Large intestine (tissue), 3 donors: ENCODE measurements around the gene XXYLT1. TPM values are rescaled to one million over a fixed set of nuclear protein-coding genes. Genes with fewer than 3 reads are reported as not detected.
A peak's percentile ranks its signal among the peaks of the same experiment; 100 is the strongest.

Source experiments
- DNase-seq, 2 donors: peaks; one replicate each; pipeline versions ENCODE4 v3.0.0 to v3.0.0-alpha.2; 2013
- H3K27ac ChIP-seq: one replicate; pipeline ENCODE4 v1.5.1; 2013; ENCODE audit warnings: low read length
- H3K27me3 ChIP-seq: 2 replicates; pipeline ENCODE4 v1.6.1; 2013; ENCODE audit warnings: low read length; ENCODE audit not compliant: control insufficient read depth, insufficient read depth
- H3K36me3 ChIP-seq: 2 replicates; pipeline ENCODE4 v1.6.1; 2013; ENCODE audit warnings: low read length; ENCODE audit not compliant: control insufficient read depth, insufficient read depth
- H3K4me1 ChIP-seq: one replicate; pipeline ENCODE4 v1.6.1; 2013; ENCODE audit warnings: low read length; ENCODE audit not compliant: control insufficient read depth, insufficient read depth
- H3K4me3 ChIP-seq: one replicate; pipeline ENCODE4 v1.5.1; 2013; ENCODE audit warnings: low read length
- H3K9me3 ChIP-seq: one replicate; pipeline ENCODE4 v1.6.1; 2013; ENCODE audit warnings: mild to moderate bottlenecking, low read depth, low read length, moderate library complexity; ENCODE audit not compliant: control insufficient read depth
- WGBS: methylation state at CpG from one replicate; pipeline ENCODE4 v1.1.5; 2013; ENCODE audit warnings: low lambda C conversion rate; ENCODE audit not compliant: insufficient coverage; 5-methylcytosine and 5-hydroxymethylcytosine counted together
- polyA plus RNA-seq: library from polyadenylated mRNA; unstranded; fragments of 120-200 nt; gene quantifications from one replicate; pipeline ENCODE4 v1.2.1, GENCODE V29; 2013

The XXYLT1 gene
- polyA plus RNA-seq, 1 donor = 14.0 TPM

GRCh38 chr3:195117978-195118581, 152.9 kb downstream of the XXYLT1 start:
- Histone ChIP-seq H3K4me3 (no peak overlapping the region), H3K27ac (peak overlapping the region; percentile 35), H3K4me1 (peaks cover 27% of the 10 kb centered on the region), H3K9me3 (no peaks in the 10 kb centered on the region), H3K36me3 (no peaks in the 10 kb centered on the region), H3K27me3 (no peaks in the 10 kb centered on the region)
- peak; percentile 81 to 89 for DNase-seq
- 0% methylated on average over 1 of the region's 10 CpGs for WGBS

DNA sequence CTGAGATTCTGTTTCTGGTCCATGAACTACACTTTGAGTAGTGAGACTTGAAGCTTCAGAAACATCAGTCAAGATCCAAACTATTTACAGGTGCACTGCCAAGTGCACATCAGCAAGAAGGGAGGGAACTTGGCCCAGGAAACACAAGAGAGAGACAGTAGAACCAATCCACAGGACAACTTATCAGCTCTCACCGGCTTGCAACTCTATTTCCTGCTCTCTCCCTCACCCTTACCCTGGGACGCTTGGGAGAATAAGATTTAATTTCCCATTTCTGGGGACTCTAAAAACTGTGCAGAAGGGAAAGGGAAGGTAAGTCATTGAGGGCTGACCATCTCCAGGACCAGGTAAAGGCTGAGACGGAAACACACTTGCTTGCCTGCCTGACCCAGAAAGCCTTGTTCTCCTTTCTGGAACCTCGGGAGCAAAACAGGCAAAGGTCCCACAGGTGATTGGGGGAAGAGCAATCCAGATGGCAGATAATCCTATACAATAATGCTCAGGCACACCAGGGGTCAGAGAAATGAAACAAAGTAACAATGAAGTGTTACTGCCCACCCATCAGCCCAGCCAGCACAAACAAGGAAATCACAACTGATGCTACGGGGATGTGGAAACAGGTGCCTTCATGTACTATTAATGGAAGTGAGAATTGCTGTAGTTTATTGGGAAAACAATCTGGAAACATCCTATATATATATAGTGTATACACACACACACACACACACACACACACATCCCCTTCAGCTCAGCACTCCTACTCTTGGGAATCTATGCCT, 154.4 kb downstream of the XXYLT1 start:
- no CpG with 5 or more reads among the region's 5 CpGs for WGBS
- DNase-seq = peak in 1 of 2 donors; percentile 24
- no peak overlapping the region for H3K27ac ChIP-seq
- H3K4me3 ChIP-seq = no peak overlapping the region
- no peaks in the 10 kb centered on the region for H3K36me3 ChIP-seq
- H3K9me3 ChIP-seq = no peaks in the 10 kb centered on the region
- H3K4me1 ChIP-seq = peaks cover 27% of the 10 kb centered on the region
- no peaks in the 10 kb centered on the region for H3K27me3 ChIP-seq

DNA sequence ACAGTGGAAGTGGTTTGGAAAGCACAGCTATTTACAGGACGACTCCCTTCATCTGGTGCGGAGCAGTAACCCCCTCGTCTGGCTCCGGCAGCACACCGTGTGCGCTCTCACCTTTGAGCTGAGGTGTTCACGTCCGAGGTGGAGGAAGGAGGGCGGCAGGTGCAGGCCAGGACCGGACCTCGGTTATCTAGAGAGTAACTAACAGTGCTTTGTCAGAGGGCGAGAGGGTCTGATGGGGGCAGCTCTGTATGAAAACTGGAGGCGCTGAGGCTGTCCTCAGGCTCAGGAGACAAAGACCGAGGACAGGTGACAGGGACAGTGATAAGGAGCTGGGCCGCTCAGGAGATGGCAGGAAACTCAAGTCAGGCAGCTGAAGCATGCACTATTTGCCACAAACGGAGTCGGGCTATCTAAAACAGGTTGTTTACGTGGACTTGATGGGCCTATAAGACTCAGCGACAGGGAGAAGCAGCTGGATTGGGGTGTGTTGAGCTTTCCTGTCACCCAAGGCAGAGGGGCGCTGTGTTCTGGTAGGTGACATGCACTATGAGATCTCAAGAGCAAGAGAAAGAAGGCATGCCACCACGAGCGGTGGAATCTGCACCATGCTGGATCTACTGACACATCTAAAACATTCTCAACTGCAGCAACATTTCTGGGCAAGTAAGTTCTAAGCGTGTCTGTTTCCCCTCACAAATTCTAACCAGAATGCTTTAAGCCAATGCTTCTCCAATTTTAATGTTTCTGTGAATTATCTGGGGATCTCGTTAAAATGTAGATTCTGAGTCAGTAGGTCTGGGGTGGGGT, 155.2 kb downstream of the XXYLT1 start:
- H3K4me1 ChIP-seq = peaks cover 27% of the 10 kb centered on the region
- H3K27ac ChIP-seq = no peak overlapping the region
- H3K27me3 ChIP-seq = no peaks in the 10 kb centered on the region
- DNase-seq = peak in 1 of 2 donors; percentile 70
- H3K9me3 ChIP-seq = no peaks in the 10 kb centered on the region
- WGBS = no CpG with 5 or more reads among the region's 24 CpGs
- no peaks in the 10 kb centered on the region for H3K36me3 ChIP-seq
- no peak overlapping the region for H3K4me3 ChIP-seq

GRCh38 chr3:195114786-195115599, 156.0 kb downstream of the XXYLT1 start:
- WGBS = no CpG with 5 or more reads among the region's 31 CpGs
- Histone ChIP-seq H3K27me3 (no peaks in the 10 kb centered on the region), H3K36me3 (no peaks in the 10 kb centered on the region), H3K4me1 (peaks cover 27% of the 10 kb centered on the region), H3K4me3 (no peak overlapping the region), H3K27ac (no peak overlapping the region), H3K9me3 (peaks cover 4% of the 10 kb centered on the region)
- no peak for DNase-seq

DNA sequence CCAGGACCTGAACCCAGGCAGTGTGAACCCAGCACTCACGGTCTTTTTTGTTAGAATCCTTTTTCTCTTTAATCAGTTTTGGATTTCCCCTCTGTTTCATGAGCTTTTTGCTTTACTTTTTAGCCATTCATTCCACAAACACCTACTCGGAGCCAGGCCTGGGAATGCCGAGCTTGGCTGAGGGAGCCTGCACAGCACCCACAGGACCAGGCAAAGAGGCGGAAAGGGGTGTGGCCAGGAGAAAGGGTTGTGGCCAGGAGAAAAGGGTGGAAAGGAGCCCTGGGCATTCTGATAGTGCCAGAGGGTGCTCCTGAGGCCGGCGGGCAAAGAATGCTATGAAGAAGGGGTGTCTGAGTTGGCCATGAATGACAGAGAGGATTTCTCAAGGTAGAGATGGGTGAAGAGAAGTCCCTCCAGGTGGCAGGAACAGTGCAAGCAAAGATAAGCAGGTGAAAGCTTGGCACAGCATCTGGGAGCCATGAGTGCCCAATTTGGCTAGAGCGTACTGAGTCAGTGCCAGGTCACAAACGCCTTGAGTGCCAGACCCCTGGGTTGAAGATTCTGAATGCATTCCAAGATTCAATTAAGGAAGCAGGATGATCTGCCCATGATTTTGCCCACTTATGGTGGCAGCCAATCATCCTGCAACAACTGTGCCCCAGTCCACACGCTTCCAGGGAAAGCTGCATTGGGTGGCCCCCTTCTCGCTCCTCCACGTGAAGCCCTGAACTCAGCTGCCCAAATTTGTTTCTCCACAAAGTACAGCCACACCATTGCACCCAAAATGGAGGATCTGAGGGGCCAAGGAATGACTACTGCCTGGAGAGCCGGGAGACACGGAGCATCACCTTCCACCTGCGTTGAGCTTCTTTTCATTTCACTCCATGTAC, 157.2 kb downstream of the XXYLT1 start:
- 100% methylated on average over 2 of the region's 14 CpGs for WGBS
- Histone ChIP-seq H3K4me3 (no peak overlapping the region), H3K27ac (no peak overlapping the region), H3K4me1 (peaks cover 22% of the 10 kb centered on the region), H3K27me3 (no peaks in the 10 kb centered on the region), H3K36me3 (no peaks in the 10 kb centered on the region), H3K9me3 (peaks cover 9% of the 10 kb centered on the region)
- no peak for DNase-seq

GRCh38 chr3:195113048-195113447, 157.9 kb downstream of the XXYLT1 start:
- no peak overlapping the region for H3K27ac ChIP-seq
- no peaks in the 10 kb centered on the region for H3K36me3 ChIP-seq
- peaks cover 9% of the 10 kb centered on the region for H3K9me3 ChIP-seq
- no peak for DNase-seq
- H3K4me3 ChIP-seq = no peak overlapping the region
- no CpG with 5 or more reads among the region's 14 CpGs for WGBS
- H3K4me1 ChIP-seq = peaks cover 16% of the 10 kb centered on the region
- H3K27me3 ChIP-seq = no peaks in the 10 kb centered on the region

DNA sequence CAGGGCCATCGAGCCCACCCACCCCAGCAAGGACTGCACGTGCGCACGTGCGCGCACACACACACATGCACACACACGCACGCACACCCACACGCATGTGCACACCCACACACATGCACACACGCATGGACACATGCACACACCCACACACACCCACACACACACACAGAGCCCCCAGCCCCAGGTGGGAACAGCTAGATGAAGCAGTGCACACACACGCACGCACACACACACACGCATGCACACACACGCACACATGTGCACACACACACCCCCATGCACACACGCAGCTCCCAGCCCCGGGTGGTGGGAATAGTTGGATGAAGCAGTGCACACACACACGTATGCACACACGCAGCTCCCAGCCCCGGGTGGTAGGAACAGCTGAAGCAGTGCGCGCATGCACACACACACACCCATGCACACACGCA, 158.6 kb downstream of the XXYLT1 start:
- H3K27ac ChIP-seq = no peak overlapping the region
- WGBS = no CpG with 5 or more reads among the region's 22 CpGs

DNA sequence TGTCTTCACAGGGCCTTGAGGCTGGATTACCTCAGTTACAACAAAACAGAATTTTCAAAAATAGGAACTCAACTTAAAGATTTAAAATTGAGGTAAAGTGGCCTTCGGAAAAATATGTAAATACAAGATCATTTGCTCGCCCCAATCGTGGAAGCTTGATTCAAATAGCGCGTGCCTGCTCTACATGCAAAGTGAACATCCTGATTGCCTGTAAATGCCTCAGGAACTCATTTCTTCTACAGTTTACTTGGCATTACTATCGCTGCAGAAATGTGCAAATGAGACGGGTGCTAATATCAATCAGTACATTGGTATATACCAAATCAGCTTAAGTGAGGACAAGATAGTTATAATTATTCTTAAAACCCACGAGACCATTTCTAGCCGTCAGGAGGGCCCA, 159.2 kb downstream of the XXYLT1 start:
- 100% methylated on average over 1 of the region's 9 CpGs for WGBS
- H3K27ac ChIP-seq = no peak overlapping the region
- no peak overlapping the region for H3K4me3 ChIP-seq
- no peaks in the 10 kb centered on the region for H3K27me3 ChIP-seq
- peaks cover 9% of the 10 kb centered on the region for H3K9me3 ChIP-seq
- peaks cover 10% of the 10 kb centered on the region for H3K4me1 ChIP-seq
- no peaks in the 10 kb centered on the region for H3K36me3 ChIP-seq
- DNase-seq = no peak

More for the DNA sequence above, 158.6 kb downstream of the XXYLT1 start:
- no peak overlapping the region for H3K4me3 ChIP-seq
- H3K36me3 ChIP-seq = no peaks in the 10 kb centered on the region
- peaks cover 9% of the 10 kb centered on the region for H3K9me3 ChIP-seq
- H3K27me3 ChIP-seq = no peaks in the 10 kb centered on the region
- DNase-seq = no peak
- H3K4me1 ChIP-seq = peaks cover 9% of the 10 kb centered on the region

DNA sequence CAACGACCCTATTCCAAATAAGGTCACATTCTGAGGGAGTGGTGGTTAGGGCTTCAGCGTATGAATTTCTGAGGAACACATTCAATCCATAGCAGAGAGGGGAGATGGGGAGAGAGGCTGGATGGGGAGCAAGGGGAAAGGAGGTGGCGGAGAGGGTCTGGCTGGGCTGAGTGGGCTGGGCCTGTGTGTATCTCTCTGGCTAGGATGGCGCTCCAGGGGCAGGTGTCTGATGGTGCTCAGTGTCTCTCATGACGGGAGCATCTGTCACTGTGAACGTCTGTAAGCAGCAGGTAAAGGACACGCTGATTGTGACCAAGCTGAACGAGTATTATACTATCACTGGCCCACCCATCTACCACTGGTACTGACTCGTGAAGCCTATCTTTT, 159.6 kb downstream of the XXYLT1 start:
- H3K4me3 ChIP-seq = no peak overlapping the region
- H3K9me3 ChIP-seq = peaks cover 9% of the 10 kb centered on the region
- H3K27ac ChIP-seq = no peak overlapping the region
- H3K27me3 ChIP-seq = no peaks in the 10 kb centered on the region
- peaks cover 14% of the 10 kb centered on the region for H3K4me1 ChIP-seq
- no CpG with 5 or more reads among the region's 9 CpGs for WGBS
- no peaks in the 10 kb centered on the region for H3K36me3 ChIP-seq
- no peak for DNase-seq
